Progenitor cell of endocrine pancreas (in vitro differentiated cells): ENCODE data around the gene GAP43. TPM values are rescaled to one million over a fixed set of nuclear protein-coding genes. Genes with fewer than 3 reads are reported as not detected.
A peak's percentile ranks its signal among the peaks of the same experiment; 100 is the strongest.

Experiments used
- DNase-seq: peaks from one replicate; pipeline ENCODE4 v3.0.0; 2021; ENCODE audit warnings: low spot score; ENCODE audit not compliant: unreplicated experiment
- H3K27ac Mint-ChIP-seq: 2 replicates; pipeline ENCODE4 v1.8.0; 2021; ENCODE audit warnings: mild to moderate bottlenecking, moderate library complexity, mixed read lengths
- H3K27me3 Mint-ChIP-seq: 2 replicates; pipeline ENCODE4 v1.8.0; 2021; ENCODE audit warnings: mixed read lengths
- H3K36me3 Mint-ChIP-seq: 2 replicates; pipeline ENCODE4 v1.8.0; 2022; ENCODE audit warnings: mixed read lengths; ENCODE audit not compliant: insufficient read depth
- H3K4me1 Mint-ChIP-seq: 2 replicates; pipeline ENCODE4 v1.8.0; 2021; ENCODE audit warnings: low read depth, mixed read lengths
- H3K4me3 Mint-ChIP-seq: 2 replicates; pipeline ENCODE4 v1.8.0; 2021; ENCODE audit warnings: low read depth, mild to moderate bottlenecking, moderate library complexity, mixed read lengths
- H3K9me3 Mint-ChIP-seq: 2 replicates; pipeline ENCODE4 v1.8.0; 2021; ENCODE audit warnings: low read depth, mixed read lengths
- CTCF ChIP-seq: fragments of 200-600 bp; sonication (generic); IDR thresholded peaks from one replicate; pipeline ENCODE4 v1.5.0; 2021; ENCODE audit warnings: antibody characterized with exemption, mild to moderate bottlenecking; ENCODE audit not compliant: unreplicated experiment
- total RNA-seq: library from RNA; stranded (reverse); gene quantifications from 2 replicates; pipeline ENCODE4 v1.2.1, GENCODE V29; 2021

The GAP43 gene
- total RNA-seq, 1 donor from 2014 or later: 9.6 TPM

- Mint-ChIP-seq H3K9me3 (no peaks in the 10 kb centered on the region), H3K36me3 (no peaks in the 10 kb centered on the region), H3K27ac (no peak overlapping the region), H3K27me3 (peaks cover 51% of the 10 kb centered on the region), H3K4me3 (peak overlapping the region; percentile 60), H3K4me1 (peaks cover 8% of the 10 kb centered on the region)
- no peak for DNase-seq
- no peak for TF ChIP-seq CTCF
Measured at GRCh38 chr3:115624029-115624741, 875 bp downstream of the GAP43 start.

- no peak for TF ChIP-seq CTCF
- H3K9me3 Mint-ChIP-seq: no peaks in the 10 kb centered on the region
- H3K27ac Mint-ChIP-seq: no peak overlapping the region
- peaks cover 51% of the 10 kb centered on the region for H3K27me3 Mint-ChIP-seq
- no peak overlapping the region for H3K4me3 Mint-ChIP-seq
- H3K36me3 Mint-ChIP-seq: no peaks in the 10 kb centered on the region
- peaks cover 8% of the 10 kb centered on the region for H3K4me1 Mint-ChIP-seq
- DNase-seq: no peak
Measured at GRCh38 chr3:115624901-115625300, 1.6 kb downstream of the GAP43 start.

GRCh38 chr3:115626006-115626409 lies 2.7 kb downstream of the GAP43 start:
- no peak overlapping the region for H3K27ac Mint-ChIP-seq
- H3K27me3 Mint-ChIP-seq: peaks cover 54% of the 10 kb centered on the region
- no peaks in the 10 kb centered on the region for H3K36me3 Mint-ChIP-seq
- H3K9me3 Mint-ChIP-seq: no peaks in the 10 kb centered on the region
- H3K4me3 Mint-ChIP-seq: no peak overlapping the region
- H3K4me1 Mint-ChIP-seq: peaks cover 8% of the 10 kb centered on the region
- no peak for TF ChIP-seq CTCF
- DNase-seq: no peak

- peaks cover 54% of the 10 kb centered on the region for H3K27me3 Mint-ChIP-seq
- H3K4me1 Mint-ChIP-seq: peaks cover 8% of the 10 kb centered on the region
- H3K9me3 Mint-ChIP-seq: no peaks in the 10 kb centered on the region
- TF ChIP-seq CTCF: no peak
- H3K4me3 Mint-ChIP-seq: no peak overlapping the region
- no peaks in the 10 kb centered on the region for H3K36me3 Mint-ChIP-seq
- H3K27ac Mint-ChIP-seq: no peak overlapping the region
- DNase-seq: no peak
Measured at GRCh38 chr3:115626721-115627120, 3.4 kb downstream of the GAP43 start.

- no peaks in the 10 kb centered on the region for H3K9me3 Mint-ChIP-seq
- H3K36me3 Mint-ChIP-seq: no peaks in the 10 kb centered on the region
- H3K4me3 Mint-ChIP-seq: no peak overlapping the region
- no peak overlapping the region for H3K27ac Mint-ChIP-seq
- peak; percentile 10 for TF ChIP-seq CTCF
- peaks cover 49% of the 10 kb centered on the region for H3K27me3 Mint-ChIP-seq
- H3K4me1 Mint-ChIP-seq: peaks cover 8% of the 10 kb centered on the region
- DNase-seq: no peak
Measured at GRCh38 chr3:115627180-115628074, 4.1 kb downstream of the GAP43 start.
